Measurements from ENCODE around the gene RPA3.

GRCh38 chr7:7720193-7720592 is 1.8 kb upstream of the RPA3 start:
- TF ChIP-seq CTCF (IDR thresholded peaks at IDR 0.05) (no peak), POLR2A (IDR thresholded peaks at IDR 0.05) (no peak)

All from uterus (tissue), 2 donors.